GM18505 (cell line): ENCODE data around the gene UNC13D.
"Not testable (repeated sequence)": the region's sequence is repeated elsewhere in the genome, so short reads cannot be mapped to it uniquely, and the experiment has no call there.

Source experiments
- ATAC-seq: cut with Tn5 transposase; IDR thresholded peaks from one replicate; pipeline ENCODE4 v1.9.1; 2021; ENCODE audit not compliant: unreplicated experiment
- POLR2A ChIP-seq: IDR thresholded peaks from 4 replicates; pipeline ENCODE4 v1.6.1; 2011; ENCODE audit warnings: borderline replicate concordance; ENCODE audit not compliant: insufficient read depth, insufficient read length; ENCODE audit errors: extremely low read depth

Gene UNC13D

DNA sequence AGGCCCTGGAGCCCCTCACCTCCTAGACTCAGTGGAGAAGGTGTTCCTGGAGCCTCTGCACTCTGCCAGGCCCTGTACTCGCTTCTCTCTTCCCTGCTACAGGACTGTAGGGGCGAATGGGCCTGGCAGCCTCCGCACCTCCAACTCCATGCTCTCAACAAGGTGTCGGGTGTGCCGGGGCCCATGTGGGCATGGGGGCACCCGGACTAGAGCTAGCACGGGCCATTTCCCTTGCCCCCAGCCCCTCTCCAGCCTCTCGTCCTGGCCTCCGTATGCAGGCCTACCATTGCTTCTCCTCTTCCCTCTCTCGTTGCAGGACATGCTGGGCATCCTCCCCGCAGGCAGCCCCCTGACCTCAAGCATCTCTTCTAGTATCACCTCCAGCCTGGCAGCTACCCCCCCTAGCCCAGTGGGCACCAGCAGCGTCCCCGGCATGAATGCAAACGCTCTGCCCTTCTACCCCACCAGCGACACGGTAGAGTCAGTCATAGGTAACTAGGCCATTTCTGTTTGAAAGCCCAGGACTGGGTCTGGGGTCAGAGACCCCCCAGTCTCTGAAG lies 25.8 kb downstream of the UNC13D start:
- no peak for ATAC-seq
- TF ChIP-seq POLR2A, result no peak

DNA sequence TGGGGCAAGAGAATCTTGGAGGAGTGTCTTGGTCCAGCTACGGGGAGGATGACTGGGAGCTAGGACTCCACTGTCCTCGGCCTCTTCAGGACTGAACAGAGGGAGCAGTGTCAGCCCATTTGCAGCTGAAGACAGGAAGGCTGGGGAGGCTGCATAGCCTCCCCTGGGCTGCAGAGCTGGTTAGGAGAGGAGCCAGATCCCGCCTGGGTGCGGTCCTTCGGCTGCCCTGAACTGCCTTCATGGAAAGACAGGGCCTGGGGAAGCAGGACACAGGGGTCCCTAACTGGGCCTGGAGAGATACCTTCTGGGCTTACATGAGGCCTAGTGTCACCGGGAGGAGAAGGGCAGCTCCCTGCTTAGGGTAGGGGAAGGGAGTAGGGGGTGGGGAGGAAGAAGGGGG lies 26.6 kb downstream of the UNC13D start:
- no peak for TF ChIP-seq POLR2A
- ATAC-seq, result no peak

DNA sequence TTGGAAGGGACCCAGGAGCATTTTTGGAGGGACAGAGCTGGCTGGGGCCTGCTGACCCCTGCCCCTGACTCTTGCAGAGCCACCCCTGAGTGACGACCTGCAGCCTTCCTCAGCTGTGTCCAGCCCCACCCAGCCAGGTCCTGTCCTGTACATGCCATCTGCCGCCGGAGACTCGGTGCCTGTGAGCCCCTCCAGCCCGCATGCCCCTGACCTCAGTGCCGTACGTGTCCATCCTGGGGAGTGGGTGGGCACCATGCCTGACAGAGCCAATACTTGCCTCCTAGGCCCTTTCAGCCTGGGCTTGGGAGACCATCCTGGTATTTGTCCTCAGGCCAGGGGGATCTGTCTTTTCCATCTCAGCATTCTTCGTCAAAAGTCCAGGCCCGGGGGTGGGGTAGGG lies 27.5 kb downstream of the UNC13D start:
- no peak for TF ChIP-seq POLR2A
- no peak for ATAC-seq

DNA sequence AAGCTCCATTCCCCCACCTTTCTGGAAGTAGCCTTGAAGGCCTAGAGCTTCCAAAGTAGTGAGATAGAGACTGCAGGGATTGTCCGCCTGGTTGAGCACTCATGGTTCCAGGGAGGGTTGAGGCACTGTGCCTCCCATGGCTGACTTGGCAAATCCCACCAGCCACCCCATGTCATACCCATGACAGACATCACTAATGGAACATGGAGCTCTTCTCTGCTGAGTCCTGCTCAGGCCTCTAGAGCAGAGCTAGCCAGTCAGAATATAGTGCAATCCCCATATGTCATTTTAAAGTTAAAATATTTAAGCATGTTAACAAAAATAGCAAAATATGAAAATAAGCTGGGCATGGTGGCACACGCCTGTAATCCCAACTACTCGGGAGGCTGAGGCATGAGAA lies 28.8 kb downstream of the UNC13D start:
- no peak for TF ChIP-seq POLR2A
- ATAC-seq, result no peak

DNA sequence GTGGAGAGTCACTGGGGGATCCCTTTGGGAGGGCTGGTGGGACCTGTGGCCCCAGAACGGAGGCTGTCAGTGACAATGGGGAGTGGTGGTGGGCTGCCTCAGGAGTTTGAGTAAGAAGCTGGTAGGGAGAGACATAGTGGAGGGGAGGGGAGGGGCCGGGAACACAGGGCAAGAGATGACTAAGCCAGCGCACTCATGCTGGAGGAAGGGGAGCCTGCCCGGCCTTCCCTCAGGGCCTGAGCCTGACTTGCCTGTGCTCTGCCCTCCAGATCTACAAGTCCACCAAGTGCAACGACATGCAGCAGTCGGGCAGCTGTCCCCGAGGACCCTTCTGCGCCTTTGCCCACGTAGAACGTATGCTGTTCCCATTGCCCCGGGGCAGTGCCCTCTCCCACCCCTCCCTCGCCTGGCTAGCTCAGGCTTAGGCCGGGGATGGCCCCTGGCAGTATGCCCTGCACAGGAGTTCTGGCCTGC lies 29.3 kb downstream of the UNC13D start:
- no peak for ATAC-seq
- TF ChIP-seq POLR2A, result no peak

DNA sequence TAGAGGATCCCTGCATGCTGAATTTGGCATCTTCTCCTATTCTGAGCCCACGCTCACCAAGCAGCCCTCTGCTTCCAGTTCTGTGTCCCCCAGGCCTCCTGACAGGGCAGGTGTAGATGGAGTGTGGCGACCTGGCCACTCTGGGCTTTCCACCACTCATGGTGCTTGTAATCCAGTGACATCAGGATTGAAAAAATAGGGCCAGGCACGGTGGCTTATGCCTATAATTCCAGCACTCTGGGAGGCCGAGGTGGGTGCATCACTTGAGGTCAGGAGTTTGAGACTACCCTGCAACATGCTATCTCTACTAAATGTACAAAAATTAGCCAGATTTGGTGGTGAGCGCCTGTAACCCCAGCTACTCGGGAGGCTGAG lies 30.2 kb downstream of the UNC13D start:
- ATAC-seq, result no peak
- TF ChIP-seq POLR2A, result no peak

DNA sequence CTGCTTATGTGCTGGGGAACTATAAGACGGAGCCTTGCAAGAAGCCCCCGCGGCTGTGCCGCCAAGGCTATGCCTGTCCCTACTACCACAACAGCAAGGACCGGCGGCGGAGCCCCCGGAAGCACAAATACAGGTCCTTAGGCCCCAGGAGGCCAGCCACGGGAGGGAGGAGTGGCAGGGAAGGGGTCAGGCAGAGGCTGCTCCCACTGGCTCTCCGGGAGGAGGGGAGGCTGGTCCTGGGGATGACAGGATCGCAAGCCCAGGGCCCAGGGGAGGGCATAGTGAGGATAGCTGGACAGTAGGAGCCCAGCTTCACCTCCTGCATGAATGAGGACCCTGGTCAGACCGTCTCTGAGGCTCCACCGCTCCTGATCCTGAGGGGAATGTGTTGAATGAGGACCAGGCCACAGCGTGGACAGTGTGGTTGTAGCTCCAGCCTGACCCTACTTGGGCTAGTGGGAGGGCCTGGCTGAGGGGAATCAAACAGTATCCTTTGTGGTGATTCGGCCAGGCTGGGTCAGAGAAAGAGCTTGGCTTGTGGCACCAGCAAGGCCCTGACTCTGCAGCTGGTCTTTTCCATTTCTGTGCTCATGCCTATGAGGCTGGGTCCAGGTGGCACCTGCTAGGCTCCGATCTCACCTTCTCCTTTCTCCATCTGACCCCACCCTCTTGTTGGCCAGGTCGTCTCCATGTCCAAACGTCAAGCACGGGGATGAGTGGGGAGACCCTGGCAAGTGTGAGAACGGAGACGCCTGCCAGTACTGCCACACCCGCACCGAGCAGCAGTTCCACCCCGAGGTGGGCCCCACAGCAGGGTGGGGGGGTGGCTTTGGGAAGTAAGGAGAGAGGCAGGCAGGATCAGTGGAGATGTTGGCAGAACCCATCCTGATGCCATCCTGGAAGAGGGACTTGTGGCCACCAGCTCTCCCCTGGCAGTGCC lies 30.9 kb downstream of the UNC13D start:
- no peak for ATAC-seq
- TF ChIP-seq POLR2A, result no peak

DNA sequence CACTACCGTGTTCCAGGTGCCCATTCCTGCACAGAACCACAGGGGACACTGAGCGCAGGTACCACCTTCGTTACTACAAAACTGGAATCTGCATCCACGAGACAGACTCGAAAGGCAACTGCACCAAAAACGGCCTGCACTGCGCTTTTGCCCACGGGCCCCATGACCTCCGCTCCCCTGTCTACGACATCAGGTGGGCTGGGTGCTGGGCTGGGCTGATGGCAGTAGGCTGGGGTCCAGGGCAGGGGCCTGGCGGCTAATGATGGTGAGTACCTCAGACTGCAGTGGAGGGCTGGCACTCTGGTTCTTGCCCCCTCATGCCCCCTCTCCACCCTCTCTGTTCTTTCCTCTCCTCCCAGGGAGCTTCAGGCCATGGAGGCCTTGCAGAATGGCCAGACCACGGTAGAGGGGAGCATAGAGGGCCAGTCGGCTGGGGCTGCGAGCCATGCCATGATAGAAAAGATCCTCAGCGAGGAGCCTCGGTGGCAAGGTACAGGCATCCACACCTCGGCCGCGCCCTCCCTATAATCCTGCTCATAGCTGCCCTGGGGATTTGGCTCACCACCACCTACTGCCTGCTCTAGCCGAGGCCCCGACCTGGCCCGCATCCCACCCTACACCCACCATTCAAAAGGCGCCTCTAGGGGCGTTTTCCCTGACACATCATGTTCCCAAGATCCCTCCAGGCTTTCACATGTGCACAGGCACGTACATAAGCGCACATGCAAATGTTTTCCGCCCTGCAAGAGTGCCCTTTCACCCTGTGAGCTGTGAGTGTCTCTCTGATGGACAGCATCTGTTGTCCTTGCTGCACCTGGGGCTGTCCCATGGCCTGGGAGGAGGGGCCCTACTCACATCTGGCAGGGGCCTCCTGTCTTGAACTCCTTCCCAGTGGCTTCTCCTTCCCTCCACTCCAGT lies 31.8 kb downstream of the UNC13D start:
- no peak for ATAC-seq
- no peak for TF ChIP-seq POLR2A

DNA sequence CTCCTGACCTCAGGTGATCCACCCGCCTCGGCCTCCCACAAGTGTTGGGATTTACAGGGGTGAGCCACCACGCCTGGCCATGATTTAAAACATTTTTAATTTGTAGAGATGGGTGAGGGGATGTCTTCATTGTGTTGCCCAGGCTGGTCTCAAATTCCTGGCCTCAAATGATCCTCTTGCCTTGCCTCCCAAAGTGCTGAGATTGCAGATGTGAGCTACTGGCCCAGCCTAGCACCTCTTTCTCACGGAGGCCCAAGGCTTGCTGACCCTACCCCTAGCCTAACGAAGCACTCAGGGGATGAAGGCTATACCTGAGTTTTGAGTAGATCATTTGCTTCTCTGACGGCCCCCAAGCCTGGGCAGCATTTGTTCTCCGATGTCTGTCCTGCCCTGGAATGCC lies 33.0 kb downstream of the UNC13D start:
- TF ChIP-seq POLR2A, result no peak
- ATAC-seq, result no peak

DNA sequence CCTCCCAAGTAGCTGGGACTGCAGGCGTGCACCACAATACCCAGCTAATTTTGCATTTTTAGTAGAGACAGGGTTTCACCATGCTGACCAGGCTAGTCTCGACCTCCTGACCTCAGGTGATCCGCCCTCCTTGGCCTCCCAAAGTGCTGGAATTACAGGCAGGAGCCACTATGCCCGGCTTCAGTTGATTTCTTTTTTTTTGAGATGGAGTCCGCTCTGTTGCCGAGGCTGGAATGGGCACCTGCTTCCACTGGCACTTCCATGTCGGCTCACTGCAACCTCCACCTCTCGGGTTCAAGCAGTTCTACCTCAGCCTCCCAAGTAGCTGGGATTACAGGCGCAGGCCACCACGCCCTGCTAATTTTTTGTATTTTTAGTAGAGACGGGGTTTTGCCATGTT lies 33.4 kb downstream of the UNC13D start:
- ATAC-seq, result not testable (repeated sequence)

DNA sequence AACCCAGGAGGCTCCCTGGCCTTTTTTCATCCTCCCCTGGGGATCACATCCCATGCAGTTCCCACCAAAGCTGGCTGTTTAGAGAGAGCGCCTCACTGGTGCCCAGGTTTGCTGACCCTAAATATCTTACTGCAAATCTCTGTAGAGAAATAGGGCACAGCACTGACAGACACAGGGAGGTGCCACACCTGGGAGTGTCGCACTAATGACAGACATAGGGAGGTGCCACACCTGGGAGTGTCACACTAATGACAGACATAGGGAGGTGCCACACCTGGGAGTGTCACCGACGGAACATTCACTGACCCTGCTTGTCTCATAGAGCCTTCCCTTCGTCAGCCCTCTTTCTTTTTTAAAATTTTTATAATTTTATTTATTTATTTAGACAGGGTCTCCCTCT lies 34.0 kb downstream of the UNC13D start:
- TF ChIP-seq POLR2A, result no peak
- ATAC-seq, result no peak

DNA sequence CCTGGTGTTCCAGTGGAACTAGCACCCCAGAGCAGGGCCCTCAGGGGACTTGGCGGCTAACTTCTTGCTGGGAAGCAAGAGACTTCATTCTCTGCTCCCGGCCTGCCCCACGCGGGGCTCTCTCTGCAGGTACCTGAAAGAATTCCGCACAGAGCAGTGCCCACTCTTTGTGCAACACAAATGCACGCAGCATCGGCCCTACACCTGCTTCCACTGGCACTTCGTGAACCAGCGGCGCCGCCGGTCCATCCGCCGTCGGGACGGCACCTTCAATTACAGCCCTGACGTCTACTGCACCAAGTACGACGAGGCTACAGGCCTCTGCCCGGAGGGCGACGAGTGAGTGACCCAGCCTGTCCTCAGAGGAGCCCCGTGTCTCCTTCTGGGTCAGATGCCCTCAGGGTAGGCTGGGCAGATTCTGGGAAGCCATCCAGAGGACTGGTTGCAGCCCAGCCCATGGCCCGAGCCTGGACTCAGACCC lies 34.5 kb downstream of the UNC13D start:
- no peak for TF ChIP-seq POLR2A
- no peak for ATAC-seq

DNA sequence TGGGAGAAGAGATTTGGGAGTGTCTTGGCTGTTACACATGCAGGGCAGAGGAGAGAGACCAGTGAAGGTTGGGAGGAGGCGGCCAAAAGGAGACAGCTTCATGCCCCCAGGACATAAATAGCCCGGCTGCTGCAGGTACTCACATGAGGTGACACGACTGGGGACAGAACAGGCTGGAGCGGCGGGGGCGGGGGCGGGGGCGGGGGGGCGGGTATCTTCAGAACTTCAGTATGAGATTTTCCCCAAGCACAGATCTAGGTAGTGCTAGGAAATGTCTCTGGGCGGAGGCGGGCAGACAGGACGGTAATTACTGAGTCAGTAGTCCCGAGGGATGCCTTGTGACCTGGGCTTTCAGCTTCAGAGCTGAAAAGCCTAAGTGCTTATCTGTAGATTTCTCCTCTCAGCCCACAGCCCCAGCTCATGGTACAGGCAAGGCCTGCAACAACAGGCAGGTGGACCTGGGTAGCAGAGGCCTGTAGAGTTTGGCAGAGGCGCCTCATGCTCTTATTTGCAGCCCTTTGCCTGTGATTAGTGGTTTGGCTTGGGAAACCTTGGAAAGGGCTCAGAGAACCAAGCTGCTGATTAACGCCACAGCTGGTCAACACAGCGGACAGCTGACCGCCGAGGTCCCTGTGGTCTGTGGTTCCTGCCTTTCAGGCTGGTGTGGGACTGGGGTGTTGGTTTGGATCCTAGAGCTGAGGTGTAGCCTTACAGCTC lies 35.1 kb downstream of the UNC13D start:
- no peak for TF ChIP-seq POLR2A
- no peak for ATAC-seq

DNA sequence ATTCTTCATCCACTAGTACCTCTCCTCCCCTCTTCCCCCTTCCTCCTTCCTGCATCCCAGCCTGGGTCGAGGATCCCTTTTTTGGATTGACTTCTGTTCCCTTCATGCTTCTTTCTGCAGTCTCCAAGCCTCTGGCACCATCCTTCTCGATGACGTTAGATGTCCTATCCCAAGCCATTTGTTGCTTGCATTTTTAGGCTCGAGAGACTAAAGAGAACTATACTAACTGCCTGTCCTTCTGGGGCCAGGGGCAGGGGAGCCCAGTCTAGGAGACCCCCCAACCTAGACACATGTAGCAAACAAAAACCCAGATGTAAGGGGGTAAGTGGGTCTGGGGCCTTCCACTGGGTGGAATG lies 35.7 kb downstream of the UNC13D start:
- ATAC-seq, result no peak
- no peak for TF ChIP-seq POLR2A

DNA sequence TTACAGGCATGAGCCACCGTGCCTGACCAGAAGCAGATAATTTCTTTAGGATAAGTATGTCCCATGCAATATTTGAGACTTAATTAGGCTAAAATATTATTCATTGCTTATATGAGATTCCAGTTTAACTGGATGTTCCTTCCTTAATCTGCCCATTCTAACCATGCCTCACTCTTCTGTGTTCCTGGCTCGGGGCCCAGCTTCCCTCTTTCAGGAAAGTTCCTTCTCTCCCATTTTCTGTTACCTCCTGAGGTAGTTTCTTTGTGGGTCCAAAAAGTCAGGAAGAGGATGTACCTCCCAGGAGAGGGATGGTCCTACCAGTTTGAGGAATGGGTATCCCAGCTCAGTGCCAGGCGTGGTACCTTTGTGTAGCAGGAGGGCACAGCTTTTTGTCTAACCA lies 36.3 kb downstream of the UNC13D start:
- ATAC-seq, result no peak
- TF ChIP-seq POLR2A, result no peak
